OCI-LY1 (cell line): ENCODE results near the gene ARHGAP44.

Source experiments
- H2AFZ ChIP-seq: fragments of 200-600 bp; sonication (generic), shearing (Covaris generic); 2 replicates; pipeline ENCODE4 v1.6.0; 2014; ENCODE audit warnings: antibody characterized with exemption, mild to moderate bottlenecking, low read length
- H3F3A ChIP-seq: fragments of 200-600 bp; sonication (generic), shearing (Covaris generic); 2 replicates; pipeline ENCODE4 v1.6.0; 2014; ENCODE audit warnings: mild to moderate bottlenecking, antibody characterized with exemption, low read length, moderate library complexity; ENCODE audit not compliant: insufficient read depth
- H3K27ac ChIP-seq: fragments of 200-600 bp; sonication (generic); 2 replicates; pipeline ENCODE4 v1.5.1; 2014; ENCODE audit warnings: low read length, mixed run types, mild to moderate bottlenecking, low read depth; ENCODE audit not compliant: poor library complexity, severe bottlenecking
- H3K27me3 ChIP-seq: fragments of 200-600 bp; sonication (generic); 2 replicates; pipeline ENCODE4 v1.6.0; 2014; ENCODE audit warnings: antibody characterized with exemption, mild to moderate bottlenecking, low read length, moderate library complexity; ENCODE audit not compliant: insufficient read depth
- H3K36me3 ChIP-seq: fragments of 200-600 bp; sonication (generic); 2 replicates; pipeline ENCODE4 v1.6.1; 2014; ENCODE audit warnings: mild to moderate bottlenecking, antibody characterized with exemption, low read length, moderate library complexity, mixed read lengths; ENCODE audit not compliant: insufficient read depth
- H3K4me1 ChIP-seq: fragments of 200-600 bp; sonication (generic); 2 replicates; pipeline ENCODE4 v1.5.1; 2014; ENCODE audit warnings: mild to moderate bottlenecking, low read length, moderate library complexity; ENCODE audit not compliant: insufficient read depth, severe bottlenecking
- H3K4me2 ChIP-seq: fragments of 200-600 bp; sonication (generic), shearing (Covaris generic); 2 replicates; pipeline ENCODE4 v1.6.1; 2014; ENCODE audit warnings: low read length
- H3K4me3 ChIP-seq: fragments of 200-600 bp; sonication (generic); 2 replicates; pipeline ENCODE4 v1.5.1; 2014; ENCODE audit warnings: low read length, low read depth, mild to moderate bottlenecking, mixed read lengths; ENCODE audit not compliant: poor library complexity, severe bottlenecking
- H3K79me2 ChIP-seq: fragments of 200-600 bp; shearing (Covaris generic); 2 replicates; pipeline ENCODE4 v1.6.1; 2016; ENCODE audit warnings: mixed run types, low read length, mixed read lengths; ENCODE audit not compliant: insufficient read depth
- H3K9ac ChIP-seq: fragments of 200-600 bp; sonication (generic), shearing (Covaris generic); 2 replicates; pipeline ENCODE4 v1.6.1; 2014; ENCODE audit warnings: mild to moderate bottlenecking, low read length, mixed read lengths
- H3K9me2 ChIP-seq: fragments of 200-600 bp; sonication (generic), shearing (Covaris generic); 2 replicates; pipeline ENCODE4 v1.6.1; 2014; ENCODE audit warnings: low read depth, mild to moderate bottlenecking, low read length, mixed read lengths
- H3K9me3 ChIP-seq: fragments of 200-600 bp; shearing (Covaris generic); 2 replicates; pipeline ENCODE4 v1.6.1; 2014; ENCODE audit warnings: low read length, mixed read lengths
- H4K20me1 ChIP-seq: fragments of 200-600 bp; sonication (generic), shearing (Covaris generic); 2 replicates; pipeline ENCODE4 v1.6.0; 2016; ENCODE audit warnings: mild to moderate bottlenecking, low read length; ENCODE audit not compliant: insufficient read depth
- EZH2 ChIP-seq: fragments of 200-600 bp; sonication (generic), shearing (Covaris generic); IDR thresholded peaks from 2 replicates; pipeline ENCODE4 v1.8.0; 2017; ENCODE audit warnings: borderline replicate concordance, mixed run types, mild to moderate bottlenecking, antibody characterized with exemption, low read length, moderate library complexity, mixed read lengths
- TF ChIP-seq, protein P1 (sequence below): fragments of 200-600 bp; sonication (generic), shearing (Covaris generic); IDR thresholded peaks from 2 replicates; pipeline ENCODE4 v1.5.1; 2017; ENCODE audit warnings: mild to moderate bottlenecking, antibody characterized with exemption, low read length, moderate library complexity, mixed read lengths

ARHGAP44 gene

DNA sequence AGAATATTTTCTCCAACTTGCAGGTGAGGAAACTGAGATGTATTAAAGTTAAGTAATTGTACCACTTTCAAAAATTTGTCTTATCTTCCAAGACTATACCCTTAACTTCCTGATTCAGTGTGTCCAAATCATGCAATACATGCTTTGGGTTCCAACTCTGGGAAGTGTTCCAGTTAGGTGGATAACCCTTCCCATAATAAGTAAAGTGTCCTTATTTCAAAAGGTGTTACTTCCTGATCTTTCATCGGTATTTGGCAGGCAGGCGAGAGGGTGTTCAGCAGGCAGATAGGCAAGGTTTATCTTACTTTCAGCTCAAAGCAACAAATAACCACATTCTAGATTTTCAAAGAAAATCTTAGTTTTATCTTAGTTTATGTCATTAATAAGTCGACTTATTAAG lies 46.3 kb upstream of the ARHGAP44 start:
- no peak overlapping the region for H3K9ac ChIP-seq
- H2AFZ ChIP-seq: no peak overlapping the region
- H3K4me3 ChIP-seq: no peak overlapping the region
- H3K36me3 ChIP-seq: no peaks in the 10 kb centered on the region
- no peaks in the 10 kb centered on the region for H3K79me2 ChIP-seq
- H3K27ac ChIP-seq: no peak overlapping the region
- no peaks in the 10 kb centered on the region for H4K20me1 ChIP-seq
- H3K4me2 ChIP-seq: no peak overlapping the region
- H3K9me3 ChIP-seq: no peaks in the 10 kb centered on the region
- H3K4me1 ChIP-seq: no peaks in the 10 kb centered on the region
- H3K9me2 ChIP-seq: no peaks in the 10 kb centered on the region
- TF ChIP-seq, protein P1, sequence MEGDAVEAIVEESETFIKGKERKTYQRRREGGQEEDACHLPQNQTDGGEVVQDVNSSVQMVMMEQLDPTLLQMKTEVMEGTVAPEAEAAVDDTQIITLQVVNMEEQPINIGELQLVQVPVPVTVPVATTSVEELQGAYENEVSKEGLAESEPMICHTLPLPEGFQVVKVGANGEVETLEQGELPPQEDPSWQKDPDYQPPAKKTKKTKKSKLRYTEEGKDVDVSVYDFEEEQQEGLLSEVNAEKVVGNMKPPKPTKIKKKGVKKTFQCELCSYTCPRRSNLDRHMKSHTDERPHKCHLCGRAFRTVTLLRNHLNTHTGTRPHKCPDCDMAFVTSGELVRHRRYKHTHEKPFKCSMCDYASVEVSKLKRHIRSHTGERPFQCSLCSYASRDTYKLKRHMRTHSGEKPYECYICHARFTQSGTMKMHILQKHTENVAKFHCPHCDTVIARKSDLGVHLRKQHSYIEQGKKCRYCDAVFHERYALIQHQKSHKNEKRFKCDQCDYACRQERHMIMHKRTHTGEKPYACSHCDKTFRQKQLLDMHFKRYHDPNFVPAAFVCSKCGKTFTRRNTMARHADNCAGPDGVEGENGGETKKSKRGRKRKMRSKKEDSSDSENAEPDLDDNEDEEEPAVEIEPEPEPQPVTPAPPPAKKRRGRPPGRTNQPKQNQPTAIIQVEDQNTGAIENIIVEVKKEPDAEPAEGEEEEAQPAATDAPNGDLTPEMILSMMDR: no peak
- TF ChIP-seq EZH2: no peak
- H3K27me3 ChIP-seq: no peaks in the 10 kb centered on the region
- no peaks in the 10 kb centered on the region for H3F3A ChIP-seq

- Histone ChIP-seq H3K9me3 (no peaks in the 10 kb centered on the region), H3K4me1 (no peaks in the 10 kb centered on the region), H3K27ac (no peak overlapping the region), H4K20me1 (no peaks in the 10 kb centered on the region), H3K9me2 (no peaks in the 10 kb centered on the region), H3K9ac (no peak overlapping the region), H2AFZ (no peak overlapping the region), H3K27me3 (no peaks in the 10 kb centered on the region), H3K4me2 (no peak overlapping the region), H3K36me3 (no peaks in the 10 kb centered on the region), H3K4me3 (no peak overlapping the region), H3K79me2 (no peaks in the 10 kb centered on the region), H3F3A (no peaks in the 10 kb centered on the region)
- no peak for TF ChIP-seq EZH2
Measured at GRCh38 chr17:12744298-12744697, 45.0 kb upstream of the ARHGAP44 start.

GRCh38 chr17:12744786-12745185 lies 44.5 kb upstream of the ARHGAP44 start:
- Histone ChIP-seq H3K9me3 (no peaks in the 10 kb centered on the region), H2AFZ (no peak overlapping the region), H3K4me2 (no peak overlapping the region), H3K27ac (no peak overlapping the region), H3K4me3 (no peak overlapping the region), H3F3A (no peaks in the 10 kb centered on the region), H3K4me1 (no peaks in the 10 kb centered on the region), H3K79me2 (no peaks in the 10 kb centered on the region), H3K36me3 (no peaks in the 10 kb centered on the region), H3K9ac (no peak overlapping the region), H4K20me1 (no peaks in the 10 kb centered on the region), H3K27me3 (no peaks in the 10 kb centered on the region), H3K9me2 (no peaks in the 10 kb centered on the region)
- TF ChIP-seq, protein P1: no peak
- no peak for TF ChIP-seq EZH2

DNA sequence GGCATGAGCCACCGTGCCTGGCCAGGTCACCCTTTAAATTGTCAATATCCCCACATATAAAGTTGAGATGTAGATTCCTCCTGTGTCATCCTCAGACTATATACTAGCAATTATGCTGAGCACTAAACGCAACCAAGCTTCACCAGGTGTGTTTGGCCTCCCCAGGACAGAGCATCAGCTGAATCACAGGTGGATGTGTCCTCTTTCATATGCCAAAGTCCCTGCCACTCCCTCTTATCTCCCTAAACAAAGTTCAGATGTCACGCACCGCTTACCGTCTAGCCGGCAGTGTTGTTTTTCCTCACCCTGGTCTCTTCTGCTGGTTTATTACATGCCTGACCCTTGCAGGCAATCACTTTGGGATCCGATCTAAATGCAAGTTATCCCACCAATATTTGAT lies 43.8 kb upstream of the ARHGAP44 start:
- H3K36me3 ChIP-seq: no peaks in the 10 kb centered on the region
- no peak overlapping the region for H3K4me2 ChIP-seq
- H3K27me3 ChIP-seq: no peaks in the 10 kb centered on the region
- no peak overlapping the region for H2AFZ ChIP-seq
- H4K20me1 ChIP-seq: no peaks in the 10 kb centered on the region
- no peaks in the 10 kb centered on the region for H3F3A ChIP-seq
- no peak overlapping the region for H3K9ac ChIP-seq
- no peaks in the 10 kb centered on the region for H3K4me1 ChIP-seq
- H3K79me2 ChIP-seq: no peaks in the 10 kb centered on the region
- H3K9me2 ChIP-seq: no peaks in the 10 kb centered on the region
- H3K9me3 ChIP-seq: no peaks in the 10 kb centered on the region
- TF ChIP-seq, protein P1: no peak
- no peak for TF ChIP-seq EZH2
- H3K4me3 ChIP-seq: no peak overlapping the region
- H3K27ac ChIP-seq: no peak overlapping the region
